GM11168 (cell line): ENCODE results near the gene ARMC5.

Experiments used
- in situ Hi-C: fragments of 300-500 bp; cut with MboI; formaldehyde crosslinking; loops from one replicate; pipeline ENCODE4 v1.12.0; 2022; ENCODE audit warnings: low sequenced_read_pairs; ENCODE audit not compliant: unreplicated experiment

Gene ARMC5

DNA sequence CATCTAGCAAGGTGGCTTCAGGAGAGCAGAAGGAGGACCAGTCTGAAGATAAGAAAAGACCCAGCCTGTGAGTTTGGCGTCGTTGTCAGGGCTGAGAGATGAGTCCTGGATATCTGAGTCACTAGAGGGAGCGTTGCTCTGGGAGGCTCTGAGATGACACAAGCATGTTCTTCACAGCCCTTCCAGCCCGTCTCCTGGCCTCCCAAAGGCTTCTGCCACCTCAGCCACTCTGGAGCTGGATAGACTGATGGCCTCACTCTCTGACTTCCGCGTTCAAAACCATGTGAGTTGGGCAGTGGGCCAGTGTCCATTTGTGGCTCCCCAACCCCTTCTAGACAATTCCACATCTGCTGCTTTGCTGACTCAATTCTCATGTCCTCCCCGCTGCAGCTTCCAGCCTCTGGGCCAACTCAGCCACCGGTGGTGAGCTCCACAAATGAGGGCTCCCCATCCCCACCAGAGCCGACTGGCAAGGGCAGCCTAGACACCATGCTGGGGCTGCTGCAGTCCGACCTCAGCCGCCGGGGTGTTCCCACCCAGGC, 14.9 kb downstream of the ARMC5 start:
- in situ Hi-C loops = no loop called here

- in situ Hi-C loops = no loop called here
Observed at GRCh38 chr16:31474773-31475738, 15.8 kb downstream of the ARMC5 start.

GRCh38 chr16:31475946-31476302, 16.6 kb downstream of the ARMC5 start:
- in situ Hi-C loops = no loop called here

GRCh38 chr16:31476303-31477219, 17.3 kb downstream of the ARMC5 start:
- in situ Hi-C loops = no loop called here

DNA sequence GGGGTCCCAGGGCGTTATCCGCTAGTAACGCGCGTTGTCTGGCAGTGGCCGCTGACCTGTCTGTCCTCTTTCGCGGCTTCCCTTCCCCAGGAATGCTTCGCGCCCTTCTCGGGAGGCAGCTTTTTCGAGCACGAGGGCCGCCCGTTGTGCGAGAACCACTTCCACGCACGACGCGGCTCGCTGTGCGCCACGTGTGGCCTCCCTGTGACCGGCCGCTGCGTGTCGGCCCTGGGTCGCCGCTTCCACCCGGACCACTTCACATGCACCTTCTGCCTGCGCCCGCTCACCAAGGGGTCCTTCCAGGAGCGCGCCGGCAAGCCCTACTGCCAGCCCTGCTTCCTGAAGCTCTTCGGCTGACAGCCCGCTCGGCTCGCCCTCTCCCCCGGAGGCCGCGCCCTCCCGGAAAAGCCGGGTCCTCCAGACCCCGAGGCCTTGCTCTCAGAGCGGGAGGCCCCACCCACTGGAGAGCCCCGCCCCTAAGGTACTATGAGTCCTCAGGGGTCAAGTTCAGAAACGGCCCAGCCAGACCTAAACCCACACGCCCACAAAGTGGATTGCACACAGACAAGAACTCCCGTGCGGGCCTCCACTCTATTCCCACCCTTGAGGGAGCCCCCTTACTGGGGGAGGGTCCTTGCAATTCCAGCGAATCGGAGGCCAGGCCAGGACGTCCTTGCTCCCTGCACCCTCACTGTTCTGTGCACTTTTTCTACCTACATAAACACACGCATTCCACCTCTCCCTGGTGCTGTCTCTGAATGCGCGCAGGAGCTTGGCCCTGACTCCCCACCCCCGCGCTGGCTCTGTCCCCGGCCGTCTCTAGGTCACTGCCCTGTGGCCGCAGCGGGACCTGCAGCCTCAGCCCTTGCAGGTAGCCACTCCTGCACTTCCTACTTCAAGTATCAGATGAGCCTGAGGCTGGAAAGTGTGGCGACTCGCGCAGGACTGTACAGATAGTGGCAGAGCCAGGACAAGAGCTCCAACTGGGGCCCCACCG, 18.2 kb downstream of the ARMC5 start:
- in situ Hi-C loops = no loop called here

DNA sequence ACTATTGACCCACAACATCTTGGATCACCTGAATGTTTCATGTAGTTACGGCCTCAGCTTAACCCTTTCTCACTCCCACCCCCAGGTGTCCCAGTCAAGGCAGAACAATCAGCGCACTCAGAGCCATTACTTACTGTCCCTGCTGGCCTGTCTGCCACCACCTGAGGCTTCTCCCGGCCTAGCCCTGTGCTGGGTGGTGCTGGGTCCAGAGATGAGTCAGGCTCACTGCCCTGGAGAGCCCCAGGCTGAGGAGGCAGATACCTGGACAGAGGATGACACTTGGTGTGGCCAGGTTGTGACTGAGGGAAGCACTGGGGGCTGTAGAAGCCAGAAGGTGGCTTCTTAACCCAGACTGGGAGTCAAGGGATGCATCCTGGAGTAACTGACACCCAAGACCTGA, 19.7 kb downstream of the ARMC5 start:
- in situ Hi-C loops = no loop called here

DNA sequence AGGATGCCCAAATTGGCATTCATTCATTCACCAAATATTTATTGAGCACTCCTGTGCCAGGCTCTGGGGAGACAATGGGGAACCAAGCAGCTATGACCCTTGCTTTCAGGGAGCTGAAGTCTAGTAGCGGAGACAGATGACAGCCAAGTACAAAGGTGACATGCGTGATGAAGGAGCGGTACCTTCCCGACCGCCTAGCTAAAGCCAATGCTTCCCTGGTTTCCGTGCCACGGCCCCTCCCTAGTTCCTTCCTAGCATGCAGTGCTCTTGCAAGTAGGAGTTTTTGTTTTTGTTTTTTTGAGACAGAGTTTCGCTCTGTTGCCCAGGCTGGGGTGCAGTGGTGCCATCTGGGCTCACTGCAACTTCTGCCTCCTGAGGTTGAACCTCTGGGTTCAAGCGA, 20.4 kb downstream of the ARMC5 start:
- in situ Hi-C loops = loop anchor here (10.0 kb wide), 1 partner anchor 385 kb away; no protein-coding TSS in a partner anchor

- in situ Hi-C loops = loop anchor here (10.0 kb wide), 1 partner anchor 384 kb away; no protein-coding TSS in a partner anchor
Observed at GRCh38 chr16:31480851-31481536, 21.7 kb downstream of the ARMC5 start.

GRCh38 chr16:31483081-31483480, 23.8 kb downstream of the ARMC5 start, which contains the start of gene SLC5A2:
TSS of gene SLC5A2 (plus strand) at chr16:31483123. CDS start at chr16:31483137, 14 bp downstream.
- in situ Hi-C loops = loop anchor here (10.0 kb wide), 1 partner anchor 382 kb away; no protein-coding TSS in a partner anchor

GRCh38 chr16:31484048-31484447, 24.7 kb downstream of the ARMC5 start:
- in situ Hi-C loops = loop anchor here (10.0 kb wide), 1 partner anchor 381 kb away; no protein-coding TSS in a partner anchor

DNA sequence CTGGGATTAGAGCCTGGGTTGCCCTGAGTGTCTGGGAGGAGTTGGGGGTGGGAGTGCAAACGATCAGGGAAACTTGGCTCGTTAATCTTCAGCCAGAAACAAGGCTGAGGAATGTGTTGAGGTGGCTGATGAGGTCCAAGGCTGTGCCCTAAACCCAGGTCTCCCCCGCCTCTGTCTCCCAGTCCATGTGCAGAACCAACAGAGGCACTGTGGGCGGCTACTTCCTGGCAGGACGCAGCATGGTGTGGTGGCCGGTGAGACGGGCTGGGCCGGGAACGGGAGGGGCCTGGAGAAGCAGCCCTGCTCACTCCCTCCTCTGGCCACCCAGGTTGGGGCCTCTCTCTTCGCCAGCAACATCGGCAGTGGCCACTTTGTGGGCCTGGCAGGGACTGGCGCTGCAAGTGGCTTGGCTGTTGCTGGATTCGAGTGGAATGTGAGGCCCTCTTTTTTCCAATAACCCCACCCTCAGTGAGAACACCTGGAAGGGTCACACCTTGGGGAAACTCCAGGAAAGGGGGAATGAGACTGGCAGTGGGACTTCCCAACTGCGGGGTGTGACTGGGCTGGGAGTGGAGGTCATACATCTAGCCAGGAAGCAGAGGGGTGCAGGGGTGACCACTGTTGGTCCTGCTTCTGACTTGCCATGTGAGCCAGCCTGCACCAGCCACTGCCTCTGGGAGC, 25.3 kb downstream of the ARMC5 start:
- in situ Hi-C loops = loop anchor here (10.0 kb wide), 1 partner anchor 380 kb away; no protein-coding TSS in a partner anchor

DNA sequence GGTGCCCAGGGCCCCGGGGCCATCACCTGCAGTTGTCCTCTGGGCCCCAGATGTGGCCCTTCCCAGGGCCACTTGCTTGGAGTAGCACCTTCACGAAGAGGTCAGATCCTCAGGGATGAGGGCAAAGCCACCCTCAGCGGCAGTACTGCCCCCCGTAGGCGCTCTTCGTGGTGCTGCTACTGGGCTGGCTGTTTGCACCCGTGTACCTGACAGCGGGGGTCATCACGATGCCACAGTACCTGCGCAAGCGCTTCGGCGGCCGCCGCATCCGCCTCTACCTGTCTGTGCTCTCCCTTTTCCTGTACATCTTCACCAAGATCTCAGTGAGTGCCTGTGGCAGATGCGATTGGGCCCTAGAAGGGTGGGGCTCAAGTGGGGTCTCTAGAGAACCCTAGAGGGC, 26.3 kb downstream of the ARMC5 start:
- in situ Hi-C loops = loop anchor here (10.0 kb wide), 1 partner anchor 379 kb away; no protein-coding TSS in a partner anchor

- in situ Hi-C loops = loop anchor here (10.0 kb wide), 1 partner anchor 379 kb away; no protein-coding TSS in a partner anchor
Observed at GRCh38 chr16:31486045-31486444, 26.7 kb downstream of the ARMC5 start.

- in situ Hi-C loops = loop anchor here (10.0 kb wide), 1 partner anchor 378 kb away; no protein-coding TSS in a partner anchor
Observed at GRCh38 chr16:31487071-31487719, 27.9 kb downstream of the ARMC5 start.

DNA sequence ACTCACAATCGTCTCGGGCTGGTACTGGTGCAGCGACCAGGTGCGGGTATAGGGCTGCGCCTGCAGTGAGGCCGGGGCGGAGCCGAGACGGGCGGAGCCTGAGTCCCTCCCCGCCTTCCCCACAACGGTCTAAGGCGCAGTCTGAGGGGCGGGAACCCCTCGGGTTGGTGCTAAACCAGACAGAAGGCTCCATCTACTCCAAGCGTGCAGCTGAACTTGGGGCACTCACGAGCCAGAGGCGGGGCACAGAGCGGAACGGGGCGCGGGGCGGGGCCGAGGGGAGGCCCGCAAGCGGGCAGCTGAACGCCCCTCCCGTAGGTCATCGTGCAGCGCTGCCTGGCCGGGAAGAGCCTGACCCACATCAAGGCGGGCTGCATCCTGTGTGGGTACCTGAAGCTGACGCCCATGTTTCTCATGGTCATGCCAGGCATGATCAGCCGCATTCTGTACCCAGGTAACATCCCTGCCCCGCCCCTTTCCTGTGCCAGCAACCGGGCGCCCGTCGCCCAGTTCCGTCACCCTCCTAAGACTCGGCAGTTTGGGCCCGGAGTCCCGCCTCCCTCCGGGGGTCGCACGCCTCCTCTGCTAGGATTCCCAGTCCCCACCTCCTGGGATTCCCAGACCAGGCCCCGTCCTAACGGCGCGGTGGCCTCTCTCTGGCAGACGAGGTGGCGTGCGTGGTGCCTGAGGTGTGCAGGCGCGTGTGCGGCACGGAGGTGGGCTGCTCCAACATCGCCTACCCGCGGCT, 28.6 kb downstream of the ARMC5 start:
- in situ Hi-C loops = loop anchor here (10.0 kb wide), 1 partner anchor 377 kb away; no protein-coding TSS in a partner anchor
